ENCODE measurements around the gene AGRN.
A peak's percentile ranks its signal among the peaks of the same experiment; 100 is the strongest.

AGRN gene

GRCh38 chr1:1074631-1075147, 54.8 kb downstream of the AGRN start:
- no peak for TF ChIP-seq YY1 (IDR thresholded peaks at IDR 0.05; ENCODE audit: low read depth)
- no peak for TF ChIP-seq RAD21 (IDR thresholded peaks at IDR 0.05; ENCODE audit: low read depth)

- no peak for TF ChIP-seq TEAD4 (IDR thresholded peaks at IDR 0.05)
- peak; percentile 37; the same call in 1 of the 2 replicates for TF ChIP-seq ZBTB7A (IDR thresholded peaks at IDR 0.05; ENCODE audit: low read depth)
- TF ChIP-seq EGR1 (IDR thresholded peaks at IDR 0.05): no peak
Observed at GRCh38 chr1:1075148-1075935, 55.4 kb downstream of the AGRN start.

DNA sequence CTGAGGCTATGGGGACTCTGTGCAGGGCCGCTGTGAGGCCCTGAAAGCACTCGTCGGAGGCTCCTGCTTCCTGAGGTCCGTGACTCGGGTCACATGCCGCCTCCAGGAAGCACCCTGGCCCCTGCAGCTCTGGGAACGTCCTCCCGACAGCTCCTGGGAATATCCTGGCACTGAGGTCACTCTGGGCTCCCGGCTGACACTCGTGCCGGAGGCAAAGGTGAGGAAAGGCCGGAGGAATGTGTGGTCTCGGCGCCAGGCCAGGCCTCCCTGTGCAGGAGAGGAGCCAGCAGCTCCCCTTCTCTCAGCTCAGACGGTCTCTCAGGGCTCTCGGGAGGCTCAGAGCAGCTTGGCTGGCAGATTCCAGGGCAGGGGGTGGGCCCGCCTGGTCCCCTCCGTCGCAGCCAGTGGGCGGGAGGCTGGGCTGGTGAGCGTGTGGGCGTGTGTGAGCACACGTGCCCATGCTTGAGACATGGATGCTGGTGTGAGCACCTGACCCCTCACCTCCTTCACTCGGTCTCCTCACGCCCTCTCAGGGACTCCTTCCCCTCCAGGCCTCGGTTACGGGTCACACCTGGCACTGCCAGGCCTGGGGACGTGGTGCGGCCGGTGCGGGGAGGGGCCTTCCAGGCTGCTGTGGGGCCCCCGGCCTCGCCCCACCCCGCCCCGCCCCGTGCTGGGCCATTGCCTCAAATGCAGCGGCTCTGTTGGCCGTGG, 59.6 kb downstream of the AGRN start:
- TF ChIP-seq RAD21 (IDR thresholded peaks at IDR 0.05; ENCODE audit: low read depth): no peak
- TF ChIP-seq USF1 (IDR thresholded peaks at IDR 0.05): peak; percentile 80
- TF ChIP-seq EGR1 (IDR thresholded peaks at IDR 0.05): peak; percentile 89
- TF ChIP-seq FOXM1 (IDR thresholded peaks at IDR 0.05; ENCODE audit: borderline replicate concordance, low read depth): 0 out of 2 replicates have a peak, but pooled peaks have one; percentile 32
- TF ChIP-seq CEBPB (IDR thresholded peaks at IDR 0.05): no peak
- TF ChIP-seq NFIC (IDR thresholded peaks at IDR 0.05): peak; percentile 88
- TF ChIP-seq YY1 (IDR thresholded peaks at IDR 0.05; ENCODE audit: low read depth): peak; percentile 65
- TF ChIP-seq TCF12 (IDR thresholded peaks at IDR 0.05; ENCODE audit: low read depth): peak; percentile 51
- peak; percentile 62 for TF ChIP-seq ZBTB7A (IDR thresholded peaks at IDR 0.05; ENCODE audit: low read depth)
- TF ChIP-seq EP300 (IDR thresholded peaks at IDR 0.05; ENCODE audit: borderline replicate concordance): peak; percentile 64; the same call in 1 of the 2 replicates
- TF ChIP-seq, protein P1, sequence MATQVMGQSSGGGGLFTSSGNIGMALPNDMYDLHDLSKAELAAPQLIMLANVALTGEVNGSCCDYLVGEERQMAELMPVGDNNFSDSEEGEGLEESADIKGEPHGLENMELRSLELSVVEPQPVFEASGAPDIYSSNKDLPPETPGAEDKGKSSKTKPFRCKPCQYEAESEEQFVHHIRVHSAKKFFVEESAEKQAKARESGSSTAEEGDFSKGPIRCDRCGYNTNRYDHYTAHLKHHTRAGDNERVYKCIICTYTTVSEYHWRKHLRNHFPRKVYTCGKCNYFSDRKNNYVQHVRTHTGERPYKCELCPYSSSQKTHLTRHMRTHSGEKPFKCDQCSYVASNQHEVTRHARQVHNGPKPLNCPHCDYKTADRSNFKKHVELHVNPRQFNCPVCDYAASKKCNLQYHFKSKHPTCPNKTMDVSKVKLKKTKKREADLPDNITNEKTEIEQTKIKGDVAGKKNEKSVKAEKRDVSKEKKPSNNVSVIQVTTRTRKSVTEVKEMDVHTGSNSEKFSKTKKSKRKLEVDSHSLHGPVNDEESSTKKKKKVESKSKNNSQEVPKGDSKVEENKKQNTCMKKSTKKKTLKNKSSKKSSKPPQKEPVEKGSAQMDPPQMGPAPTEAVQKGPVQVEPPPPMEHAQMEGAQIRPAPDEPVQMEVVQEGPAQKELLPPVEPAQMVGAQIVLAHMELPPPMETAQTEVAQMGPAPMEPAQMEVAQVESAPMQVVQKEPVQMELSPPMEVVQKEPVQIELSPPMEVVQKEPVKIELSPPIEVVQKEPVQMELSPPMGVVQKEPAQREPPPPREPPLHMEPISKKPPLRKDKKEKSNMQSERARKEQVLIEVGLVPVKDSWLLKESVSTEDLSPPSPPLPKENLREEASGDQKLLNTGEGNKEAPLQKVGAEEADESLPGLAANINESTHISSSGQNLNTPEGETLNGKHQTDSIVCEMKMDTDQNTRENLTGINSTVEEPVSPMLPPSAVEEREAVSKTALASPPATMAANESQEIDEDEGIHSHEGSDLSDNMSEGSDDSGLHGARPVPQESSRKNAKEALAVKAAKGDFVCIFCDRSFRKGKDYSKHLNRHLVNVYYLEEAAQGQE (IDR thresholded peaks at IDR 0.05; ENCODE audit: low read depth): no peak
- peak; percentile 93 for TF ChIP-seq MAX (IDR thresholded peaks at IDR 0.05)
- no peak; the same call in 1 of the 2 replicates for TF ChIP-seq CREB1 (IDR thresholded peaks at IDR 0.05; ENCODE audit: low read depth)
- TF ChIP-seq TAF1 (IDR thresholded peaks at IDR 0.05; ENCODE audit: low read depth): peak; percentile 46; the same call in 1 of the 2 replicates
- peak; percentile 93 for TF ChIP-seq TEAD4 (IDR thresholded peaks at IDR 0.05)

- TF ChIP-seq USF1 (IDR thresholded peaks at IDR 0.05) (peak; percentile 100), CREB1 (IDR thresholded peaks at IDR 0.05; ENCODE audit: low read depth) (no peak), YY1 (IDR thresholded peaks at IDR 0.05; ENCODE audit: low read depth) (no peak), EP300 (IDR thresholded peaks at IDR 0.05; ENCODE audit: borderline replicate concordance) (no peak), ZBTB7A (IDR thresholded peaks at IDR 0.05; ENCODE audit: low read depth) (0 out of 2 replicates have a peak, but pooled peaks have one; percentile 19)
- TF ChIP-seq, protein P1 (IDR thresholded peaks at IDR 0.05; ENCODE audit: low read depth): no peak
Observed at GRCh38 chr1:1080122-1080757, 60.3 kb downstream of the AGRN start.

GRCh38 chr1:1080951-1081310, 61.0 kb downstream of the AGRN start:
- TF ChIP-seq CREB1 (IDR thresholded peaks at IDR 0.05; ENCODE audit: low read depth) (no peak), TAF1 (IDR thresholded peaks at IDR 0.05; ENCODE audit: low read depth) (no peak), EGR1 (IDR thresholded peaks at IDR 0.05) (no peak), EP300 (IDR thresholded peaks at IDR 0.05; ENCODE audit: borderline replicate concordance) (no peak), FOXM1 (IDR thresholded peaks at IDR 0.05; ENCODE audit: borderline replicate concordance, low read depth) (no peak), RAD21 (IDR thresholded peaks at IDR 0.05; ENCODE audit: low read depth) (no peak), NFIC (IDR thresholded peaks at IDR 0.05) (no peak), YY1 (IDR thresholded peaks at IDR 0.05; ENCODE audit: low read depth) (no peak)
